ENCODE measurements around the gene WIF1. TPM values are rescaled to one million over a fixed set of nuclear protein-coding genes. Genes with fewer than 3 reads are reported as not detected.

The WIF1 gene
- total RNA-seq, 1 donor from 2014 or later = not detected

- H3K4me1 ChIP-seq = no peaks in the 10 kb centered on the region
- no peaks in the 10 kb centered on the region for H3K36me3 ChIP-seq
- no peak overlapping the region for H3K4me3 ChIP-seq
- H3K9me3 ChIP-seq (replicated peaks) = peaks cover 20% of the 10 kb centered on the region
- intact Hi-C loops (cut with micrococcal nuclease) = no loop called here
- H3K27ac ChIP-seq (replicated peaks) = no peak overlapping the region
- TF ChIP-seq, protein P1, sequence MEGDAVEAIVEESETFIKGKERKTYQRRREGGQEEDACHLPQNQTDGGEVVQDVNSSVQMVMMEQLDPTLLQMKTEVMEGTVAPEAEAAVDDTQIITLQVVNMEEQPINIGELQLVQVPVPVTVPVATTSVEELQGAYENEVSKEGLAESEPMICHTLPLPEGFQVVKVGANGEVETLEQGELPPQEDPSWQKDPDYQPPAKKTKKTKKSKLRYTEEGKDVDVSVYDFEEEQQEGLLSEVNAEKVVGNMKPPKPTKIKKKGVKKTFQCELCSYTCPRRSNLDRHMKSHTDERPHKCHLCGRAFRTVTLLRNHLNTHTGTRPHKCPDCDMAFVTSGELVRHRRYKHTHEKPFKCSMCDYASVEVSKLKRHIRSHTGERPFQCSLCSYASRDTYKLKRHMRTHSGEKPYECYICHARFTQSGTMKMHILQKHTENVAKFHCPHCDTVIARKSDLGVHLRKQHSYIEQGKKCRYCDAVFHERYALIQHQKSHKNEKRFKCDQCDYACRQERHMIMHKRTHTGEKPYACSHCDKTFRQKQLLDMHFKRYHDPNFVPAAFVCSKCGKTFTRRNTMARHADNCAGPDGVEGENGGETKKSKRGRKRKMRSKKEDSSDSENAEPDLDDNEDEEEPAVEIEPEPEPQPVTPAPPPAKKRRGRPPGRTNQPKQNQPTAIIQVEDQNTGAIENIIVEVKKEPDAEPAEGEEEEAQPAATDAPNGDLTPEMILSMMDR (IDR thresholded peaks at IDR 0.05; ENCODE audit: borderline replicate concordance) = no peak
- DNase-seq = no peak
- H3K27me3 ChIP-seq (ENCODE audit: low read depth) = peaks cover 27% of the 10 kb centered on the region
Observed at GRCh38 chr12:65039301-65039700, 81.8 kb downstream of the WIF1 start.

- no peaks in the 10 kb centered on the region for H3K4me1 ChIP-seq
- no peak overlapping the region for H3K4me3 ChIP-seq
- H3K27me3 ChIP-seq (ENCODE audit: low read depth) = peaks cover 34% of the 10 kb centered on the region
- DNase-seq = no peak
- intact Hi-C loops (cut with micrococcal nuclease) = no loop called here
- H3K27ac ChIP-seq (replicated peaks) = no peak overlapping the region
- H3K9me3 ChIP-seq (replicated peaks) = peaks cover 22% of the 10 kb centered on the region
- TF ChIP-seq, protein P1 (IDR thresholded peaks at IDR 0.05; ENCODE audit: borderline replicate concordance) = no peak
- H3K36me3 ChIP-seq = no peaks in the 10 kb centered on the region
Observed at GRCh38 chr12:65025136-65025535, 96.0 kb downstream of the WIF1 start.

GRCh38 chr12:65023485-65023884, 97.6 kb downstream of the WIF1 start:
- TF ChIP-seq, protein P1 (IDR thresholded peaks at IDR 0.05; ENCODE audit: borderline replicate concordance) = no peak
- intact Hi-C loops (cut with micrococcal nuclease) = no loop called here
- peaks cover 22% of the 10 kb centered on the region for H3K9me3 ChIP-seq (replicated peaks)
- no peak overlapping the region for H3K4me3 ChIP-seq
- no peak for DNase-seq
- peaks cover 34% of the 10 kb centered on the region for H3K27me3 ChIP-seq (ENCODE audit: low read depth)
- H3K27ac ChIP-seq (replicated peaks) = no peak overlapping the region
- no peaks in the 10 kb centered on the region for H3K36me3 ChIP-seq
- no peaks in the 10 kb centered on the region for H3K4me1 ChIP-seq

DNA sequence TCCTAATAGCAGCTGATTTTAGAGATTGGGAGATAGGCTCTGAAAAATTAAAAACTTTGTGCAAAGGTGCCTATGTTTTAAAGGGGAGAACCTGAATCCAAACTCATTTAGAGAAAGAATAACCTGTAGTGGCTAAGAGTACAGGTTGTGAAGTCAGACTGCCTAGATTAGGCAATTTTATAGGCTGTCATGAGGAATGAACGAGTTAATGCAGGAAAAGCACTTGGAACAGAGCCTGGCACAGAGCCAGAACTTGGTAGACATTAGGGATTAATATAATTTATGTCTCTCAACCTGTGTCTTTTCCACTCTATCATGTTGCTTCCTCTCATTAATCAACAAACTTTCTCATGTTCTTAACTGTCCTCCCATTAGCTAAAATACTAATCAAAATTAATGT, 98.1 kb downstream of the WIF1 start:
- no peak for DNase-seq
- H3K9me3 ChIP-seq (replicated peaks) = peaks cover 17% of the 10 kb centered on the region
- H3K27me3 ChIP-seq (ENCODE audit: low read depth) = peaks cover 34% of the 10 kb centered on the region
- TF ChIP-seq, protein P1 (IDR thresholded peaks at IDR 0.05; ENCODE audit: borderline replicate concordance) = no peak
- H3K36me3 ChIP-seq = no peaks in the 10 kb centered on the region
- no peaks in the 10 kb centered on the region for H3K4me1 ChIP-seq
- intact Hi-C loops (cut with micrococcal nuclease) = no loop called here
- no peak overlapping the region for H3K27ac ChIP-seq (replicated peaks)
- no peak overlapping the region for H3K4me3 ChIP-seq

- Histone ChIP-seq H3K27me3 (ENCODE audit: low read depth) (peaks cover 34% of the 10 kb centered on the region), H3K36me3 (no peaks in the 10 kb centered on the region), H3K4me1 (no peaks in the 10 kb centered on the region), H3K4me3 (no peak overlapping the region), H3K9me3 (replicated peaks) (peaks cover 12% of the 10 kb centered on the region), H3K27ac (replicated peaks) (no peak overlapping the region)
- intact Hi-C loops (cut with micrococcal nuclease) = no loop called here
- TF ChIP-seq, protein P1 (IDR thresholded peaks at IDR 0.05; ENCODE audit: borderline replicate concordance) = no peak
- no peak for DNase-seq
Observed at GRCh38 chr12:65022421-65022820, 98.7 kb downstream of the WIF1 start.

Measured in left ventricle myocardium inferior (tissue), 1 donor.